Ovary (tissue), 9 donors: ENCODE results near the gene POLA1. TPM values are rescaled to one million over a fixed set of nuclear protein-coding genes. Genes with fewer than 3 reads are reported as not detected.

Source experiments
- DNase-seq, 5 donors: peaks; one replicate each; pipeline ENCODE4 v3.0.0-alpha.2; 2019 to 2020
- H3K27ac ChIP-seq, 2 donors: fragments of 200-600 bp; one replicate each; pipeline versions ENCODE4 v1.5.1 to v1.8.0; 2019 to 2022
- H3K27me3 ChIP-seq: fragments of 200-600 bp; one replicate; pipeline ENCODE4 v1.8.0; 2022
- H3K36me3 ChIP-seq: fragments of 200-600 bp; sonication (generic); one replicate; pipeline ENCODE4 v1.5.1; 2019
- H3K4me1 ChIP-seq: one replicate; pipeline ENCODE4 v1.8.1; 2013; ENCODE audit warnings: mild to moderate bottlenecking, moderate library complexity; ENCODE audit not compliant: insufficient read depth
- H3K4me3 ChIP-seq: fragments of 200-600 bp; sonication (generic); one replicate; pipeline ENCODE4 v1.5.1; 2017
- H3K9me3 ChIP-seq, 2 donors: fragments of 200-600 bp in 1 of 2; sonication (generic) in 1 of 2; one replicate each; pipeline versions ENCODE4 v1.5.1 to v1.8.1; 2013 to 2019; ENCODE audit warnings: mild to moderate bottlenecking in 1 of 2, moderate library complexity in 1 of 2
- EP300 ChIP-seq: sonication (generic); formaldehyde crosslinking; IDR thresholded peaks from one replicate; pipeline ENCODE4 v1.6.1; 2017; ENCODE audit warnings: antibody characterized with exemption
- POLR2A ChIP-seq: fragments of 450-650 bp; IDR thresholded peaks from one replicate; pipeline ENCODE4 v1.6.1; 2017; ENCODE audit warnings: antibody characterized with exemption, mild to moderate bottlenecking, moderate library complexity
- WGBS, 3 donors: extraction: QIAGEN DNeasy Blood & Tissue Kit in 1 of 3; methylation state at CpG; one replicate each; pipeline versions ENCODE4 v1.1.5 to v1.1.7; 2013 to 2017; 5-methylcytosine and 5-hydroxymethylcytosine counted together
- intact Hi-C, 4 donors: fragments of 100-400 bp; cut with DNase I; formaldehyde crosslinking; loops; one replicate each; pipeline versions ENCODE4 v1.11.0 to v1.15.1; 2022 to 2023
- polyA plus RNA-seq, 2 donors: library from polyadenylated mRNA; stranded (reverse); fragments of 200-250 nt in 1 of 2; fragments of 350-450 nt in 1 of 2; fragmentation: Illumina TruSeq in 1 of 2; extraction: RNeasy Lipid Tissue Mini Kit (QIAGEN cat#74804) in 1 of 2; gene quantifications; one replicate each; pipeline ENCODE4 v1.2.3, GENCODE V29; 2013 to 2014
- total RNA-seq, 7 donors: library from RNA; depleted of rRNA in 2 of 7; stranded (reverse); fragments of >200 nt in 2 of 7; fragmentation: NEBNext Ultra II Directional in 3 of 7; extraction: Animal tissue kit (Norgen Biotek cat#: 25700) in 3 of 7; gene quantifications; one replicate each; pipeline versions ENCODE4 v1.1.0 to v1.2.4, GENCODE V29; 2016 to 2023
- TF ChIP-seq, protein P1 (sequence below), 3 donors: fragments of 450-650 bp in 2 of 3; fragments of 200-600 bp in 1 of 3; IDR thresholded peaks; one replicate each; pipeline versions ENCODE4 v1.5.1 to v1.8.0; 2016 to 2022; ENCODE audit warnings: antibody characterized with exemption in 3 of 3, mild to moderate bottlenecking in 1 of 3
- donor health status: DM: no; HTN: no; CAD: no; lungs with moderate emphysema.
- donor health status: DM: no; HTN: no; CAD: no.
- donor health status: Bipolar disorder and iron deficiency.
- donor health status: DM: yes; HTN: yes; CAD: no.
- donor health status: DM: no; HTN: no; CAD: no.
- donor health status: DM: yes; HTN: yes; CAD: no.

The POLA1 gene
- total and polyA plus RNA-seq, 9 donors, result 5.9 to 20.2 (median 14.1) TPM

DNA sequence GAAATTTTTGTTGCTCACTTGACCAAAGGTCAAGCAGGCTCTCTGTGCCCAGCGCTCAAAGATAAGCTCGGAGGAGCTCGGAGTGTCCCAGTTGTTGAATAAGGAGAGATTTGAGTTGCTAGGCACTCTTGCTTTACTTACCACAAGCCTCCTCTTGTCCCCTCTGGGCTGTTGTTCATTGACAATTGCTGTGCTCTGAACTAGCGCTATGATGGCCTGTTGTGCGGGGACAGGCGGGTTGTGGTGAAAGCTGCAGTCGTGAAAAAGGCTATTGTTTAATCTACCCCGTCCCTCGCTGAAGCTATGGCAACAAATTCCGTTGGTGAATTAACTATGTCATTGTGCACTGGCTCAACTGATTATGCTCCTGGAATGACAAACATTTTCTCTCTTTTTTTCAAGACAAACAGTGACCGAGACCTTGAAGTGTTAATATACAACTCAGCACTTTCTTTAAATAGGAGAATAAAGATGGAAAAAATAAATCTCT lies 21.0 kb upstream of the POLA1 start:
- Histone ChIP-seq H3K9me3 (no peaks in the 10 kb centered on the region), H3K36me3 (no peaks in the 10 kb centered on the region), H3K4me3 (no peak overlapping the region), H3K27me3 (no peaks in the 10 kb centered on the region), H3K4me1 (no peaks in the 10 kb centered on the region), H3K27ac (no peak overlapping the region)
- intact Hi-C loops, result no loop called here
- no peak for DNase-seq
- WGBS, 3 donors, result 63 to 70% (median 69%) methylated on average over 11 of the region's 11 CpGs
- TF ChIP-seq, protein P1, sequence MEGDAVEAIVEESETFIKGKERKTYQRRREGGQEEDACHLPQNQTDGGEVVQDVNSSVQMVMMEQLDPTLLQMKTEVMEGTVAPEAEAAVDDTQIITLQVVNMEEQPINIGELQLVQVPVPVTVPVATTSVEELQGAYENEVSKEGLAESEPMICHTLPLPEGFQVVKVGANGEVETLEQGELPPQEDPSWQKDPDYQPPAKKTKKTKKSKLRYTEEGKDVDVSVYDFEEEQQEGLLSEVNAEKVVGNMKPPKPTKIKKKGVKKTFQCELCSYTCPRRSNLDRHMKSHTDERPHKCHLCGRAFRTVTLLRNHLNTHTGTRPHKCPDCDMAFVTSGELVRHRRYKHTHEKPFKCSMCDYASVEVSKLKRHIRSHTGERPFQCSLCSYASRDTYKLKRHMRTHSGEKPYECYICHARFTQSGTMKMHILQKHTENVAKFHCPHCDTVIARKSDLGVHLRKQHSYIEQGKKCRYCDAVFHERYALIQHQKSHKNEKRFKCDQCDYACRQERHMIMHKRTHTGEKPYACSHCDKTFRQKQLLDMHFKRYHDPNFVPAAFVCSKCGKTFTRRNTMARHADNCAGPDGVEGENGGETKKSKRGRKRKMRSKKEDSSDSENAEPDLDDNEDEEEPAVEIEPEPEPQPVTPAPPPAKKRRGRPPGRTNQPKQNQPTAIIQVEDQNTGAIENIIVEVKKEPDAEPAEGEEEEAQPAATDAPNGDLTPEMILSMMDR (IDR thresholded peaks at IDR 0.05), result no peak
- TF ChIP-seq EP300, result no peak
- TF ChIP-seq POLR2A, result no peak

DNA sequence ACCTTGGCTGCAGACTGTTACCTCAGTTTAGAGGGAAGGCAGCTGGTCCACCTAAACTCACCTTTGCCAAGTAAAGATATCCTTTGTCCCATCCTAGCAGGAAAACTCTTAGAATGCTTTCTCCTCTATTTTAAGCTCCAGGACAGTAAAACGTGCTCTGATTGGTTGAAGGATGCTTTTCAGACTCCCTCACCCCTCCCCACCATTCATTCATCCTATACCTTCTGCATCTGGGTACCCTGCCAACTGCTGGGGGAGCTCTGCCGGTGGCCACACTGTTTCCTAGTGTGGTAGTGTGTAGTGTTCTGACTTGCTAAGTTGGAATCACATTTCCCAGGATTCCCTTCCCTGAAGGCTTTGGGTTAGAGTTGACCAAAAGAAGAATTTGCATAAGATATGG lies 20.3 kb upstream of the POLA1 start:
- WGBS, 3 donors, result 47 to 51% (median 48%) methylated on average over 2 of the region's 2 CpGs
- Histone ChIP-seq H3K27me3 (no peaks in the 10 kb centered on the region), H3K27ac (no peak overlapping the region), H3K9me3 (no peaks in the 10 kb centered on the region), H3K4me1 (no peaks in the 10 kb centered on the region), H3K36me3 (no peaks in the 10 kb centered on the region), H3K4me3 (no peak overlapping the region)
- TF ChIP-seq POLR2A (no peak), EP300 (no peak)
- TF ChIP-seq, protein P1 (IDR thresholded peaks at IDR 0.05), result no peak
- intact Hi-C loops, result no loop called here
- no peak for DNase-seq

DNA sequence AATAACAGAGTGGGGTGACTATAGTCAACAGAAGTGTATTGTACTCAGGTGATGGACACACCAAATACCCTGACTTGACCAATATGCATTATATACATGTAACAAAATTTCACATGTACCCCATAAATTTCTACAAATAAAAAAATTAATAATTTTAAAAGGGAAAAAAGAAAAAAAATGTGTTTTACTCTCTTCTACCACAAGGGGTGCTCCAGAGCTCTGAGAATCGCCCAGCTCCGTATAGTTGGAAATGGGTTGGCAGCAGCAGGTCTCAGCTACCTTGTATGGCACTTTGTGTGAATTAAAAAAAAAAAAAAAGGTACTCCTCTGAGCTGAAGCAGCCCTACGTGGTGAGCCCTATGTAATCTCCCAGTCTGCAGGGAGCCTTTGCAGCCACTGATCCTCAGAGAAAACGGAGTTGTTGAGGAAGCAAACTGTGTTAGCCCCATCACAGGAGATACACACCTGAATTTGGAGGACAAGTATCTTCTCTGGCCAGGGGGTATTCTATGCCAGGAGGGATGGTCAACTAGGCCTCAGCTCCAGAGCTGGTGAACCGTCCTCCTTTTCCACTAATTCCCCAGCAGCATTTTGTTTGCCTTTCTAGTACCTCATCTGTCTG lies 17.2 kb upstream of the POLA1 start:
- 29 to 31% (median 30%) methylated on average over 5 of the region's 5 CpGs for WGBS, 3 donors
- no peak overlapping the region for H3K27ac ChIP-seq
- no peak for DNase-seq
- TF ChIP-seq, protein P1 (IDR thresholded peaks at IDR 0.05), result no peak
- TF ChIP-seq POLR2A (no peak), EP300 (no peak)
- no peak overlapping the region for H3K4me3 ChIP-seq
- intact Hi-C loops, result no loop called here
- no peaks in the 10 kb centered on the region for H3K9me3 ChIP-seq
- H3K36me3 ChIP-seq, result no peaks in the 10 kb centered on the region
- H3K27me3 ChIP-seq, result no peaks in the 10 kb centered on the region
- H3K4me1 ChIP-seq, result no peaks in the 10 kb centered on the region

DNA sequence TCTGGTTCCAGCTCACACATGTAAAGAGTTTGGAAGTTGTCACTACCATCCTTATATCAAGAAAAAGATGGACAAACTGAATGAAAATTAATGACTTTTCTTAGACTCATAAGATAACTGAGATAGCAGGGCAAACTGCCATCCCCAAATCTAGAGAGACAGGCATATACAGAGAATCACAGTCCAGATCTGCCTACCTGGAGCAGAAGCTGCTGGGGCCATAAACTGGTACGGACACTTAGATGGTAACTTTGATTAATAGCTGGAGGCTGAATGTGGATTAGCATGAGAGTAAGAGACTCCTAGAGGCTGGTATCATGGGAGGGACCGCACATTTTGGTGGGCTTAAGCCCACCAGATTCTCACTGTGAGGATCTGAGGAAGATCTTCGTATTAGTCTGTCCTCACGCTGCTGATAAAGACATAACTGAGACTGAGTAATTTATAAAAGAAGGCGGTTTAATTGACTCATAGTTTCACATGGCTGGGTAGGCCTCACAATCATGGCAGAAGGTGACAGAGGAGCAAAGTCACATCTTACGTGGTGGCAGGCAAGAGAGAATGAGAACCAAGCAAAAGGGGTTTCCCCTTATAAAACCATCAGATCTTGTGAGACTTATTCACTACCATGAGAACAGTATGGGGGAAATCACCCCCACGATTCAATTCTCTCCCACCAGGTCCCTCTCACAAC lies 10.8 kb upstream of the POLA1 start:
- Histone ChIP-seq H3K27me3 (no peaks in the 10 kb centered on the region), H3K27ac (no peak overlapping the region), H3K36me3 (no peaks in the 10 kb centered on the region), H3K4me1 (no peaks in the 10 kb centered on the region), H3K4me3 (no peak overlapping the region), H3K9me3 (no peaks in the 10 kb centered on the region)
- TF ChIP-seq EP300 (no peak), POLR2A (no peak)
- TF ChIP-seq, protein P1 (IDR thresholded peaks at IDR 0.05), result no peak
- intact Hi-C loops, result no loop called here
- 76 to 88% (median 82%) methylated on average over 7 of the region's 7 CpGs for WGBS, 3 donors
- DNase-seq, result no peak
